Measurements from ENCODE around the gene ATP1B3. TPM values are rescaled to one million over a fixed set of nuclear protein-coding genes. Genes with fewer than 3 reads are reported as not detected.
"Not testable (repeated sequence)": the region's sequence is repeated elsewhere in the genome, so short reads cannot be mapped to it uniquely, and the experiment has no call there.

ATP1B3 gene
- total RNA-seq, 1 donor from 2014 or later: 32.9 TPM

DNA sequence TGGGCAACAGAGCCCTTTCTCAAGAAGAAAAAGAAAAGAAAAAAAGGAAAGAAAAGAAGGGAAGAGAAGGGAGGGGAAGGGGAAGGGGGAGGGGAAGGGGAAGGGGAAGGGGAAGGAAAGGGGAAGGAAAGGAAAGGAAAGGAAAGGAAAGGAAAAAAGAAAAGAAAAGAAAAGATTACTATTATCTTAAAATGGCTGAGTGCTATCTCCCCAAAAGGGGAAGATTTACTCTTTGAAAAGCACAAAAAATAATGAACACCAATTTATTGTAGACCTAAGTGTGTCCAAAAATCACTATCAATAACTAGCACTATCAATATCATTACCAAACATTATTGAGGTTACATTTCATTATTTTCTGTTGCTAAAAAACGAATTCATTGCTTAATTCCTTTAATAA lies 89.0 kb downstream of the ATP1B3 start:
- DNase-seq: no peak
- no peak for ATAC-seq (ENCODE audit: poor library complexity)
- intact Hi-C loops (cut with DNase I): no loop called here

- ATAC-seq (ENCODE audit: poor library complexity): no peak
- no peak for DNase-seq
- intact Hi-C loops (cut with DNase I): no loop called here
Measured at GRCh38 chr3:141969711-141970110, 93.3 kb downstream of the ATP1B3 start.

- intact Hi-C loops (cut with DNase I): no loop called here
- no peak for ATAC-seq (ENCODE audit: poor library complexity)
- no peak for DNase-seq
Measured at GRCh38 chr3:141971571-141971970, 95.1 kb downstream of the ATP1B3 start.

DNA sequence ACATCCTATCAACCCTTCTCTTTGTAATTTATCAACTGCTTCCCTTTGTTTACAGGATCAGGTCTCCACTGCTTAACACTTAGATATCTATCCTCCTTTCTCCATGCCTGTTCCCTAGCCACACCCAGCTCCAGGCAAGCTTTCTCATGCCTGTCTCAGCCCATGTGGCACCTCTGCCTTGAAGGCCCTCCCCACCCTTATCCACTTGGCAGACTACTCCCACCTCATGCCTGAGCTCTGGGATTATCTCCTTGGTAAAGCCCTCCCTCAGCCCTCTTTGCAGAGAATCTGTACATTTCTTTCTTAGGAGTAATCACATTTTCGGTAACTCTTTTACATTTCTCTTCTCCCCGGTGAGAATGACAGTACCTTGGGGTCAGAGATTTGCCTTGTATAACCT lies 96.0 kb downstream of the ATP1B3 start:
- DNase-seq (no peak), ATAC-seq (ENCODE audit: poor library complexity) (no peak)
- intact Hi-C loops (cut with DNase I): no loop called here

GRCh38 chr3:141974777-141975176 lies 98.3 kb downstream of the ATP1B3 start:
- DNase-seq; intact Hi-C loops (cut with DNase I); ATAC-seq (ENCODE audit: poor library complexity): not testable (repeated sequence)

Other genes starting within 250 kb of the ATP1B3 start
- gene RNF7, start 138.3 kb upstream of the ATP1B3 start, total RNA-seq: 87.4 TPM
- not detected for gene GRK7, start 113.2 kb upstream of the ATP1B3 start, total RNA-seq

Data from Right ventricle myocardium superior (tissue), 1 donor.